ENCODE measurements around the gene ELP1.

- no peak for TF ChIP-seq EZH2 (IDR thresholded peaks at IDR 0.05; ENCODE audit: low read length, unreplicated experiment)
- TF ChIP-seq CTCF (conservative IDR thresholded peaks at IDR 0.05; ENCODE audit: low read depth, low read length) = no peak
- TF ChIP-seq EZH2phosphoT487 (IDR thresholded peaks at IDR 0.05; ENCODE audit: borderline replicate concordance, low read length) = no peak
These were observed 34.0 kb upstream of the ELP1 start for GRCh38 chr9:108967916-108968315.

All from PC-3 (cell line).